C4-2B (cell line): ENCODE measurements around the gene GJA9.

Source experiments
- ZFX ChIP-seq: fragments of 450-650 bp; IDR thresholded peaks from 2 replicates; pipeline ENCODE4 v1.6.1; 2017
- TF ChIP-seq, protein P1 (sequence below): fragments of 450-650 bp; conservative IDR thresholded peaks from 2 replicates; pipeline ENCODE4 v1.5.1; 2017; ENCODE audit warnings: mild to moderate bottlenecking

DNA sequence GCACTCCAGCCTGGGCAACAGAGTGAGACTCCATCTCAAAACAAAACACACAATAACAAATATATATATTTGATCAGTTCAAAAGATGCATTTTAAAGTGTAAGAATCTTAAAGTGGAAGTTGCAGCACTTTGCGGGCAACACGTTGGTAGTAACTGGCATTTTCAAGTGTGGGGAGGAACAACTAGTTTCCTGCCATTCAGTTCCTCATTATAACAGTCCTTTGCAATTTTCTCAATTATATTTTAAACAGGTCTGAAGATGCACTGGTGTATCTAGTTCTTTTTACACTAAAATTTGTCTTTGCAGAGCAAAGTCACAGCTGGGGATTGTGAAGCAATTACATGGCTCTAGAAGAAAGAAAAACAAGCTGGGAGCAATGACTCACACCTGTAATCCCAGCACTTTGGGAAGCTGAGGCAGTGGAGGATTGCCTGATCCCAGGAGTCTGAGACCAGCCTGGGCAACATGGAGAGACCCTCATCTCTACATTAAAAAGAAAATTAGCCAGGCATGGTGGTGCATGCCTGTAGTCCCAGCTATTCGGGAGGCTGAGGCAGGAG is 47.1 kb downstream of the GJA9 start:
- TF ChIP-seq, protein P1, sequence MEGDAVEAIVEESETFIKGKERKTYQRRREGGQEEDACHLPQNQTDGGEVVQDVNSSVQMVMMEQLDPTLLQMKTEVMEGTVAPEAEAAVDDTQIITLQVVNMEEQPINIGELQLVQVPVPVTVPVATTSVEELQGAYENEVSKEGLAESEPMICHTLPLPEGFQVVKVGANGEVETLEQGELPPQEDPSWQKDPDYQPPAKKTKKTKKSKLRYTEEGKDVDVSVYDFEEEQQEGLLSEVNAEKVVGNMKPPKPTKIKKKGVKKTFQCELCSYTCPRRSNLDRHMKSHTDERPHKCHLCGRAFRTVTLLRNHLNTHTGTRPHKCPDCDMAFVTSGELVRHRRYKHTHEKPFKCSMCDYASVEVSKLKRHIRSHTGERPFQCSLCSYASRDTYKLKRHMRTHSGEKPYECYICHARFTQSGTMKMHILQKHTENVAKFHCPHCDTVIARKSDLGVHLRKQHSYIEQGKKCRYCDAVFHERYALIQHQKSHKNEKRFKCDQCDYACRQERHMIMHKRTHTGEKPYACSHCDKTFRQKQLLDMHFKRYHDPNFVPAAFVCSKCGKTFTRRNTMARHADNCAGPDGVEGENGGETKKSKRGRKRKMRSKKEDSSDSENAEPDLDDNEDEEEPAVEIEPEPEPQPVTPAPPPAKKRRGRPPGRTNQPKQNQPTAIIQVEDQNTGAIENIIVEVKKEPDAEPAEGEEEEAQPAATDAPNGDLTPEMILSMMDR, result no peak
- no peak for TF ChIP-seq ZFX
